K562 (cell line): ENCODE measurements around the gene HES5. TPM values are rescaled to one million over a fixed set of nuclear protein-coding genes. Genes with fewer than 3 reads are reported as not detected.

Source experiments
- ATAC-seq: fragments of 200-7000 bp; cut with Tn5 transposase; 3 replicates; pipeline ENCODE4 v1.9.1; 2020; ENCODE audit warnings: moderate library complexity
- BruUV-seq: library from RNA; stranded (reverse); fragments of 400-500 nt; replicated peaks from 2 replicates; lab custom pipeline; 2021; lab: Mats Ljungman, UMichigan
- CTCF ChIA-PET: fragments of 300-600 bp; formaldehyde crosslinking; extraction: SDS; loops from one replicate; lab custom pipeline; 2021; ENCODE audit warnings: low intra/inter-chr PET ratio; lab: Yijun Ruan, JAX
- POLR2A ChIA-PET: fragments of 300-600, 350-650 bp; sonication (Branson Sonifier 250); formaldehyde crosslinking; extraction: SDS; loops from one replicate; lab custom pipeline; 2021; ENCODE audit warnings: antibody characterized with exemption, inconsistent platforms; lab: Yijun Ruan, JAX
- DNase-seq, 4 experiments: peaks; one replicate each; pipeline versions ENCODE4 v3.0.0 to v3.0.0-alpha.2; 2011 to 2018; ENCODE audit warnings: low spot score in 3 of 4, mixed read lengths in 3 of 4; ENCODE audit errors: extremely low read depth in 1 of 4
- FAIRE-seq: peaks from 2 replicates; lab custom pipeline; 2011; peaks lifted over from hg19 to GRCh38; lab: Jason Lieb, UNC
- H2AFZ ChIP-seq: 2 replicates; pipeline ENCODE4 v1.6.0; 2011; ENCODE audit warnings: low read depth, low read length, control low read depth, inconsistent platforms
- H3K27ac ChIP-seq: fragments of 200-600 bp; 3 replicates; pipeline ENCODE4 v1.8.0; 2011; ENCODE audit warnings: low read depth, mild to moderate bottlenecking, control low read depth, inconsistent platforms, low read length, moderate library complexity, mixed read lengths; ENCODE audit errors: extremely low read depth
- H3K27me3 ChIP-seq, 2 experiments: fragments of 300-600 bp in 1 of 2; 2 replicates in 1 of 2; 3 replicates in 1 of 2; pipeline versions ENCODE4 v1.6.0 to v1.8.0; 2011; ENCODE audit warnings: inconsistent platforms in 2 of 2, low read length in 2 of 2, mild to moderate bottlenecking in 1 of 2, mixed read lengths in 1 of 2, moderate library complexity in 1 of 2; ENCODE audit not compliant: control insufficient read depth in 2 of 2, insufficient read depth in 2 of 2
- H3K36me3 ChIP-seq: fragments of 300-600 bp; 3 replicates; pipeline ENCODE4 v1.8.0; 2011; ENCODE audit warnings: mild to moderate bottlenecking, low read length, inconsistent platforms; ENCODE audit not compliant: control insufficient read depth, insufficient read depth
- H3K4me1 ChIP-seq, 2 experiments: fragments of 200-600 bp in 1 of 2; replicated peaks in 1 of 2; 2 replicates in 1 of 2; 3 replicates in 1 of 2; pipeline versions ENCODE4 v1.5.1 to v1.8.0; 2011; ENCODE audit warnings: inconsistent platforms in 2 of 2, low read length in 2 of 2, mild to moderate bottlenecking in 1 of 2, mixed read lengths in 1 of 2, moderate library complexity in 1 of 2; ENCODE audit not compliant: control insufficient read depth in 2 of 2, insufficient read depth in 2 of 2
- H3K4me2 ChIP-seq: 2 replicates; pipeline ENCODE4 v1.6.1; 2011; ENCODE audit warnings: low read length, control low read depth, inconsistent platforms, mixed read lengths; ENCODE audit not compliant: insufficient read depth
- H3K4me3 ChIP-seq: fragments of 200-600 bp; sonication (generic), shearing (Covaris generic); 2 replicates; pipeline ENCODE4 v1.5.1; 2016; ENCODE audit warnings: control low read depth, inconsistent platforms
- H3K79me2 ChIP-seq: fragments of 200-600 bp; 3 replicates; pipeline ENCODE4 v1.8.0; 2011; ENCODE audit warnings: low read length, inconsistent platforms; ENCODE audit not compliant: control insufficient read depth, insufficient read depth
- H3K9ac ChIP-seq, 2 experiments: 2 replicates each; pipeline versions ENCODE4 v1.6.0 to v1.6.1; 2011; ENCODE audit warnings: low read depth in 2 of 2, low read length in 2 of 2, control low read depth in 1 of 2, inconsistent platforms in 1 of 2, mild to moderate bottlenecking in 1 of 2, mixed read lengths in 1 of 2; ENCODE audit not compliant: insufficient read depth in 1 of 2
- H3K9me1 ChIP-seq: one replicate; pipeline ENCODE4 v1.6.0; 2011; ENCODE audit warnings: inconsistent platforms, mild to moderate bottlenecking, low read length, moderate library complexity; ENCODE audit not compliant: control insufficient read depth, insufficient read depth
- H3K9me3 ChIP-seq: replicated peaks from 2 replicates; pipeline ENCODE4 v1.5.1; 2011; ENCODE audit warnings: low read depth, low read length, inconsistent platforms; ENCODE audit not compliant: control insufficient read depth, insufficient read depth
- H4K20me1 ChIP-seq: replicated peaks from 2 replicates; pipeline ENCODE4 v1.6.1; 2011; ENCODE audit warnings: low read length, inconsistent platforms, mixed read lengths; ENCODE audit not compliant: control insufficient read depth, insufficient read depth
- ETV5 ChIP-seq: sonication (generic); formaldehyde crosslinking; IDR thresholded peaks from 2 replicates; pipeline ENCODE4 v1.4.0; 2020; ENCODE audit warnings: low read depth, mild to moderate bottlenecking, missing genetic modification reagents
- LEF1 ChIP-seq: fragments of 450-650 bp; IDR thresholded peaks from 2 replicates; pipeline ENCODE4 v1.6.1; 2016; ENCODE audit warnings: mild to moderate bottlenecking
- MEIS2 ChIP-seq: fragments of 450-650 bp; IDR thresholded peaks from 2 replicates; pipeline ENCODE4 v1.6.1; 2014; ENCODE audit warnings: mild to moderate bottlenecking; ENCODE audit not compliant: partially characterized antibody
- NR3C1 ChIP-seq: sonication (generic); formaldehyde crosslinking; IDR thresholded peaks from 2 replicates; pipeline ENCODE4 v1.8.1; 2022; ENCODE audit warnings: missing genetic modification reagents
- SNRNP70 ChIP-seq: fragments of 200-400 bp; formaldehyde crosslinking; optimal IDR thresholded peaks from 2 replicates; pipeline ENCODE3; 2017; ENCODE audit warnings: low read depth, low read length
- SP2 ChIP-seq: IDR thresholded peaks from 2 replicates; pipeline ENCODE4 v1.6.1; 2011; ENCODE audit warnings: mild to moderate bottlenecking, low read depth, low read length, moderate library complexity; ENCODE audit not compliant: poor library complexity, severe bottlenecking; ENCODE audit errors: extremely low read depth
- TBP ChIP-seq: optimal IDR thresholded peaks from 2 replicates; pipeline ENCODE3; 2011; ENCODE audit warnings: low read depth, low read length, improper control_type of control experiment
- TFAP4 ChIP-seq: sonication (generic); formaldehyde crosslinking; IDR thresholded peaks from 2 replicates; pipeline ENCODE4 v1.8.0; 2022; ENCODE audit warnings: missing genetic modification reagents, mild to moderate bottlenecking, moderate library complexity, borderline replicate concordance
- THRAP3 ChIP-seq: fragments of 450-650 bp; IDR thresholded peaks from 2 replicates; pipeline ENCODE4 v1.6.1; 2016; ENCODE audit warnings: mild to moderate bottlenecking, inconsistent platforms, borderline replicate concordance
- WGBS: fragments of 100-300 bp; shearing (Covaris generic); methylation state at CpG from one replicate; pipeline ENCODE4 v1.1.6; 2016; ENCODE audit warnings: low coverage, mixed read lengths; ENCODE audit not compliant: insufficient coverage; ENCODE audit errors: missing lambda C conversion rate; 5-methylcytosine and 5-hydroxymethylcytosine counted together
- in situ Hi-C: fragments of 300-500 bp; cut with MboI; formaldehyde crosslinking; loops from 4 replicates; pipeline ENCODE4 v1.15.0; 2018; ENCODE audit warnings: inconsistent platforms, mixed read lengths
- intact Hi-C: fragments of 100-400 bp; cut with micrococcal nuclease; formaldehyde crosslinking; loops from 2 replicates; pipeline ENCODE4 v1.14.2; 2022
- polyA plus RNA-seq, 8 experiments: library from polyadenylated mRNA; depleted of rRNA in 4 of 8; stranded (reverse) in 5 of 8; unstranded in 3 of 8; fragments of >200 nt; fragmentation: Nextera tagmentation in 2 of 8; fragmentation: Illumina TruSeq in 1 of 8; extraction: Ambion mirVana in 2 of 8; extraction: Trizol in 1 of 8; gene quantifications; 2 replicates each; pipeline versions ENCODE4 v1.2.1 to v1.2.3, GENCODE V29; 2011 to 2014; ENCODE audit warnings: inconsistent platforms in 1 of 8, missing spikeins in 1 of 8
- total RNA-seq, 7 experiments: library from RNA; depleted of rRNA in 6 of 7; stranded (reverse); fragments of >200 nt in 6 of 7; fragmentation: Illumina TruSeq in 2 of 7; extraction: Trizol in 2 of 7; gene quantifications; 2 replicates each; pipeline versions ENCODE4 v1.2.1 to v1.2.3, GENCODE V29; 2011 to 2021; ENCODE audit warnings: low replicate concordance in 1 of 7
- TF ChIP-seq, protein P1 (sequence below): fragments of 450-650 bp; formaldehyde crosslinking; IDR thresholded peaks from 2 replicates; pipeline ENCODE4 v1.4.0; 2022; ENCODE audit warnings: missing genetic modification characterization

Gene HES5
- total and polyA plus RNA-seq, 9 of the 15 experiments (the other 6 are each of a cell fraction or from before 2014, with no cell fraction given) = not detected

- DNase-seq = no peak
- Histone ChIP-seq H3K36me3 (no peaks in the 10 kb centered on the region), H2AFZ (no peak overlapping the region), H3K9me1 (no peaks in the 10 kb centered on the region), H3K4me2 (no peak overlapping the region), H3K4me3 (no peak overlapping the region), H3K79me2 (no peaks in the 10 kb centered on the region), H3K27me3 (peaks cover 45 to 62% of the 10 kb centered on the region in 2 experiments; a peak in 4 of 5 replicates), H3K27ac (no peak overlapping the region), H3K9me3 (no peaks in the 10 kb centered on the region), H3K9ac (no peak overlapping the region), H4K20me1 (peaks cover 20% of the 10 kb centered on the region), H3K4me1 (peaks cover 0 to 88% of the 10 kb centered on the region in 2 experiments; a peak in 2 of 5 replicates)
- in situ Hi-C loops = no loop called here
- intact Hi-C loops = no loop called here
- FAIRE-seq = no peak
- BruUV-seq = no TSS peak
- peak; percentile 8; the same call in 1 of the 3 replicates for ATAC-seq
- CTCF ChIA-PET = no interaction called here
- 3% methylated on average over 19 of the region's 19 CpGs for WGBS
- POLR2A ChIA-PET = interaction anchor here (1.0 to 2.1 kb wide), 4 partner anchors 11 to 31 kb away, joined by 4 to 9 read pairs (median 7); partner anchors contain the start of gene PLCH2
- TF ChIP-seq SNRNP70 (no peak), LEF1 (no peak), SP2 (no peak), TFAP4 (CRISPR knock-in tag) (no peak), THRAP3 (no peak), MEIS2 (no peak), TBP (no peak), NR3C1 (CRISPR knock-in tag) (no peak), ETV5 (CRISPR knock-in tag) (no peak)
- TF ChIP-seq, protein P1, sequence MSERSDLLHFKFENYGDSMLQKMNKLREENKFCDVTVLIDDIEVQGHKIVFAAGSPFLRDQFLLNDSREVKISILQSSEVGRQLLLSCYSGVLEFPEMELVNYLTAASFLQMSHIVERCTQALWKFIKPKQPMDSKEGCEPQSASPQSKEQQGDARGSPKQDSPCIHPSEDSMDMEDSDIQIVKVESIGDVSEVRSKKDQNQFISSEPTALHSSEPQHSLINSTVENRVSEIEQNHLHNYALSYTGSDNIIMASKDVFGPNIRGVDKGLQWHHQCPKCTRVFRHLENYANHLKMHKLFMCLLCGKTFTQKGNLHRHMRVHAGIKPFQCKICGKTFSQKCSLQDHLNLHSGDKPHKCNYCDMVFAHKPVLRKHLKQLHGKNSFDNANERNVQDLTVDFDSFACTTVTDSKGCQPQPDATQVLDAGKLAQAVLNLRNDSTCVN (CRISPR knock-in tag) = no peak
These were observed 30.0 kb downstream of the HES5 start for GRCh38 chr1:2499986-2500596.
